ENCODE results near the gene DEPDC5.

DEPDC5 gene

DNA sequence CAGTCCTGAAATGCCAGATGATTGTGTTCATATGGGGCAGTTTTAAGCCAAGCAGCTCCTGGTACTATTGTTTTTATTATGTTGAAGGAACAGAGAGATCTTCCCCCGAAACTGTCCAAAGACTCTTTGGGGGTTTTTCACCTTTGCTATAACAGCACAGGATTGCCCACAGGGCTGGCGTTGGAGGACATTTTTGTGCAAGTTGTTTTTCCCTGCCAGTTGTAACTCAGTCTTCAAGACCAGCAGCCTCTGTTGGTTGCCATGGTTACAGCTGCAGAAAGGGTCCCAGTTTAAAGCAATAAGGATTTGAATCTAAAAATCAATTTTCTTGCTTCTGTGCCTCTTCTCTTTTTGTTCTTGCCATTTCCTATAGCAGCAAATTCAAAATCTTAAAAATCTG lies 145.1 kb downstream of the DEPDC5 start:
- Histone ChIP-seq H3K27me3 (ENCODE audit: control insufficient read depth, low read length) (no peaks in the 10 kb centered on the region), H4K20me1 (ENCODE audit: control insufficient read depth, insufficient read depth, low read depth, low read length) (no peaks in the 10 kb centered on the region), H3K36me3 (ENCODE audit: control insufficient read depth, low read length) (peaks cover 49% of the 10 kb centered on the region), H3K79me2 (ENCODE audit: control insufficient read depth, low read length) (no peaks in the 10 kb centered on the region), H3F3A (ENCODE audit: control insufficient read depth, insufficient read depth) (no peaks in the 10 kb centered on the region), H3K4me1 (ENCODE audit: control insufficient read depth, low read length) (no peaks in the 10 kb centered on the region), H3K4me2 (ENCODE audit: low read length) (no peak overlapping the region), H3K27ac (ENCODE audit: low read depth, low read length) (no peak overlapping the region), H3K9me3 (ENCODE audit: control insufficient read depth, insufficient read depth, low read length) (no peaks in the 10 kb centered on the region), H3K4me3 (ENCODE audit: low read length) (no peak overlapping the region), H3K9me2 (replicated peaks; ENCODE audit: control insufficient read depth, low read length) (no peaks in the 10 kb centered on the region)
- TF ChIP-seq CTCF (IDR thresholded peaks at IDR 0.05; ENCODE audit: low read depth, low read length, poor library complexity, severe bottlenecking) (no peak), EZH2phosphoT487 (IDR thresholded peaks at IDR 0.05; ENCODE audit: borderline replicate concordance, low read length) (no peak)

GRCh38 chr22:31899669-31900068 lies 145.8 kb downstream of the DEPDC5 start:
- Histone ChIP-seq H3F3A (ENCODE audit: control insufficient read depth, insufficient read depth) (no peaks in the 10 kb centered on the region), H3K4me1 (ENCODE audit: control insufficient read depth, low read length) (no peaks in the 10 kb centered on the region), H3K36me3 (ENCODE audit: control insufficient read depth, low read length) (peaks cover 49% of the 10 kb centered on the region), H3K9me3 (ENCODE audit: control insufficient read depth, insufficient read depth, low read length) (no peaks in the 10 kb centered on the region), H3K27me3 (ENCODE audit: control insufficient read depth, low read length) (no peaks in the 10 kb centered on the region), H3K27ac (ENCODE audit: low read depth, low read length) (no peak overlapping the region), H3K79me2 (ENCODE audit: control insufficient read depth, low read length) (no peaks in the 10 kb centered on the region), H3K9me2 (replicated peaks; ENCODE audit: control insufficient read depth, low read length) (no peaks in the 10 kb centered on the region), H4K20me1 (ENCODE audit: control insufficient read depth, insufficient read depth, low read depth, low read length) (no peaks in the 10 kb centered on the region), H3K4me3 (ENCODE audit: low read length) (no peak overlapping the region), H3K4me2 (ENCODE audit: low read length) (no peak overlapping the region)
- TF ChIP-seq CTCF (IDR thresholded peaks at IDR 0.05; ENCODE audit: low read depth, low read length, poor library complexity, severe bottlenecking) (no peak), EZH2phosphoT487 (IDR thresholded peaks at IDR 0.05; ENCODE audit: borderline replicate concordance, low read length) (no peak)

- H3K4me3 ChIP-seq (ENCODE audit: low read length), result no peak overlapping the region
- H3K9me3 ChIP-seq (ENCODE audit: control insufficient read depth, insufficient read depth, low read length), result no peaks in the 10 kb centered on the region
- H3F3A ChIP-seq (ENCODE audit: control insufficient read depth, insufficient read depth), result no peaks in the 10 kb centered on the region
- H4K20me1 ChIP-seq (ENCODE audit: control insufficient read depth, insufficient read depth, low read depth, low read length), result no peaks in the 10 kb centered on the region
- no peaks in the 10 kb centered on the region for H3K9me2 ChIP-seq (replicated peaks; ENCODE audit: control insufficient read depth, low read length)
- TF ChIP-seq CTCF (IDR thresholded peaks at IDR 0.05; ENCODE audit: low read depth, low read length, poor library complexity, severe bottlenecking) (no peak), EZH2phosphoT487 (IDR thresholded peaks at IDR 0.05; ENCODE audit: borderline replicate concordance, low read length) (no peak)
- H3K4me2 ChIP-seq (ENCODE audit: low read length), result no peak overlapping the region
- H3K36me3 ChIP-seq (ENCODE audit: control insufficient read depth, low read length), result peaks cover 46% of the 10 kb centered on the region
- H3K27me3 ChIP-seq (ENCODE audit: control insufficient read depth, low read length), result no peaks in the 10 kb centered on the region
- no peaks in the 10 kb centered on the region for H3K4me1 ChIP-seq (ENCODE audit: control insufficient read depth, low read length)
- H3K79me2 ChIP-seq (ENCODE audit: control insufficient read depth, low read length), result no peaks in the 10 kb centered on the region
- no peak overlapping the region for H3K27ac ChIP-seq (ENCODE audit: low read depth, low read length)
Measured at GRCh38 chr22:31901388-31902137, 147.7 kb downstream of the DEPDC5 start.
